Uterus (tissue), 4 donors: ENCODE results near the gene SPG11. TPM values are rescaled to one million over a fixed set of nuclear protein-coding genes. Genes with fewer than 3 reads are reported as not detected.

Source experiments
- DNase-seq, 2 donors: peaks; one replicate each; pipeline ENCODE4 v3.0.0-alpha.2; 2019 to 2020
- H3K27ac ChIP-seq, 2 donors: fragments of 200-600 bp; sonication (generic); 1 replicate in 1 of 2; 2 replicates in 1 of 2; pipeline ENCODE4 v1.5.1; 2016 to 2018
- H3K27me3 ChIP-seq, 2 donors: fragments of 200-600 bp; sonication (generic); one replicate each; pipeline ENCODE4 v1.5.1; 2018 to 2019; ENCODE audit warnings: control low read depth in 1 of 2
- H3K36me3 ChIP-seq, 2 donors: fragments of 200-600 bp; sonication (generic); one replicate each; pipeline ENCODE4 v1.5.1; 2019; ENCODE audit warnings: control low read depth in 1 of 2
- H3K4me1 ChIP-seq, 2 donors: fragments of 200-600 bp; sonication (generic); one replicate each; pipeline ENCODE4 v1.5.1; 2018 to 2019; ENCODE audit warnings: control low read depth in 1 of 2
- H3K4me3 ChIP-seq, 2 donors: fragments of 200-600 bp; sonication (generic); 1 replicate in 1 of 2; 2 replicates in 1 of 2; pipeline ENCODE4 v1.5.1; 2018 to 2019; ENCODE audit warnings: mild to moderate bottlenecking in 1 of 2
- H3K9me3 ChIP-seq, 2 donors: fragments of 200-600 bp; sonication (generic); one replicate each; pipeline ENCODE4 v1.5.1; 2019; ENCODE audit warnings: control low read depth in 1 of 2
- POLR2A ChIP-seq, 2 donors: fragments of 450-650 bp; IDR thresholded peaks; one replicate each; pipeline ENCODE4 v1.6.1; 2016; ENCODE audit warnings: antibody characterized with exemption in 2 of 2, mild to moderate bottlenecking in 1 of 2, moderate library complexity in 1 of 2
- intact Hi-C: fragments of 100-400 bp; cut with DNase I; formaldehyde crosslinking; loops from one replicate; pipeline ENCODE4 v1.15.1; 2023; ENCODE audit warnings: low total_unique reads
- total RNA-seq, 4 donors: library from RNA; depleted of rRNA in 3 of 4; stranded (reverse); fragments of >200 nt in 3 of 4; gene quantifications; one replicate each; pipeline versions ENCODE4 v1.1.0 to v1.2.4, GENCODE V29; 2014 to 2023
- TF ChIP-seq, protein P1 (sequence below), 4 experiments: fragments of 200-600 bp in 2 of 4; fragments of 450-650 bp in 2 of 4; sonication (generic) in 2 of 4; IDR thresholded peaks; one replicate each; pipeline ENCODE4 v1.5.1; 2016 to 2019; ENCODE audit warnings: antibody characterized with exemption in 4 of 4, mild to moderate bottlenecking in 2 of 4, moderate library complexity in 1 of 4
- donor health status: DM: yes; HTN: yes; CAD: no.

SPG11 gene
- total RNA-seq, 4 donors from 2014 or later: 34.1 to 88.0 (median 80.6) TPM

DNA sequence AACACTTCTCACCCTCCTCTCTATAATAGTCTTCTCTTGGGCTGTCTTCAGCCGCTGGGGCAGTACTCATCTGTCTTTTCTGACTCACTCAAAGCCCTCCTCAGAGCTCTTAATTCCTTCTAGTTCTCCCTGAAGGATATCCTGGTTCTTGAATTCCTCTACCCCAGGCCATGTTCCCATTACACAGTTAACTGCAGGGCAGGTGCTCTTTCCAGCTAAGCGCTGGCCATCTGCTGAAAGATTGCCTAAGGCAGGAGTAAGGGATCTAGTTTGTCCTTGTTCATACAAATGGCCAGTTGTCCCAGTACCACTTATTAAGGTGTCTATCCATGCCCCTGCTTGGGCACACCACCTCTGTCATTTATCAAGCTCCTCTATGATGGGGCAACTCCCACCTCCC, 10.2 kb upstream of the SPG11 start:
- H3K36me3 ChIP-seq: no peaks in the 10 kb centered on the region
- no peak for DNase-seq
- no peaks in the 10 kb centered on the region for H3K4me1 ChIP-seq
- H3K4me3 ChIP-seq: no peak overlapping the region
- intact Hi-C loops: no loop called here
- TF ChIP-seq, protein P1, sequence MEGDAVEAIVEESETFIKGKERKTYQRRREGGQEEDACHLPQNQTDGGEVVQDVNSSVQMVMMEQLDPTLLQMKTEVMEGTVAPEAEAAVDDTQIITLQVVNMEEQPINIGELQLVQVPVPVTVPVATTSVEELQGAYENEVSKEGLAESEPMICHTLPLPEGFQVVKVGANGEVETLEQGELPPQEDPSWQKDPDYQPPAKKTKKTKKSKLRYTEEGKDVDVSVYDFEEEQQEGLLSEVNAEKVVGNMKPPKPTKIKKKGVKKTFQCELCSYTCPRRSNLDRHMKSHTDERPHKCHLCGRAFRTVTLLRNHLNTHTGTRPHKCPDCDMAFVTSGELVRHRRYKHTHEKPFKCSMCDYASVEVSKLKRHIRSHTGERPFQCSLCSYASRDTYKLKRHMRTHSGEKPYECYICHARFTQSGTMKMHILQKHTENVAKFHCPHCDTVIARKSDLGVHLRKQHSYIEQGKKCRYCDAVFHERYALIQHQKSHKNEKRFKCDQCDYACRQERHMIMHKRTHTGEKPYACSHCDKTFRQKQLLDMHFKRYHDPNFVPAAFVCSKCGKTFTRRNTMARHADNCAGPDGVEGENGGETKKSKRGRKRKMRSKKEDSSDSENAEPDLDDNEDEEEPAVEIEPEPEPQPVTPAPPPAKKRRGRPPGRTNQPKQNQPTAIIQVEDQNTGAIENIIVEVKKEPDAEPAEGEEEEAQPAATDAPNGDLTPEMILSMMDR (IDR thresholded peaks at IDR 0.05): no peak
- no peak for TF ChIP-seq POLR2A (IDR thresholded peaks at IDR 0.05)
- no peak overlapping the region for H3K27ac ChIP-seq
- H3K27me3 ChIP-seq: no peaks in the 10 kb centered on the region
- H3K9me3 ChIP-seq: no peaks in the 10 kb centered on the region

DNA sequence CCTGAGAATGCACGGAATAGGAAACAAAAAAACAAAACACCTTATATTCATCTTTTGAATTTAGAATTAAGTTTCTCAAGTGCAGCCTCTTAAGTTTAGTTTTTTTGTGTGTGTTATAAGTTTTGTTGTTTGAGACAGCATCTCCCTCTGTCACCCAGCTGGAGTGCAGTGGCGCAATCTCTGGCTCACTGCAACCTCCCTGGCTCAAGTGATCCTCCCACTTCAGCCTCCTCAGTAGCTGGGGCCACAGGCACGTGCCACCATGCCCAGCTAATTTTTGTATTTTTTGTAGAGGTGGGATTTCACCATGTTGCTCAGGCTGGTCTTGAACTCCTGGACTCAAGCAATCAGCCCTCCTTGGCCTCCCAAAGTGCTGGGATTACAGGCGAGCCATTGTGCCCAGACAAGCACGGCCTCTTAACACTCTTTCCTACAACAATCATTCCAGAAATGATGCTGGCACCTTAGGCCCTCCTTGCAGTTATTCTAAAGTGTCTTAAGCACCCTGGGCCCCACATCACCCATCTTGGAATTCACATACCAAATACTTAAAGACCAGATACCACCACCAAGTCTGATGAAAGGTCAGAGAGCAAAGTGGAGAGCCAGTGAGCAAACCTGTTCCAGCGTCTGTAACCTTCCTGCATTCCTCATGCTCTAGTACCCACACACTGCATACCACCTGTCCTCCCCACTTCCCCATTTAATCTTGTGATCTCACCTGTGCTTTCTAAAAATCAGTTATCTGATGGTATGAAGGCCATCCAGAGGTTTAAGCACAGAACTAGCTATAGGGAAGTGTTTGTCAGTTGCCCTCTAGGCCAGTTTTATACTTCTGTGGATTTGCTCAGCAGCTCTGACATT, 6.9 kb upstream of the SPG11 start:
- no peaks in the 10 kb centered on the region for H3K9me3 ChIP-seq
- TF ChIP-seq, protein P1 (IDR thresholded peaks at IDR 0.05): no peak
- TF ChIP-seq POLR2A (IDR thresholded peaks at IDR 0.05): no peak
- intact Hi-C loops: no loop called here
- no peak for DNase-seq
- H3K27me3 ChIP-seq: no peaks in the 10 kb centered on the region
- no peaks in the 10 kb centered on the region for H3K36me3 ChIP-seq
- H3K27ac ChIP-seq: no peak overlapping the region
- H3K4me1 ChIP-seq: no peaks in the 10 kb centered on the region
- no peak overlapping the region for H3K4me3 ChIP-seq

DNA sequence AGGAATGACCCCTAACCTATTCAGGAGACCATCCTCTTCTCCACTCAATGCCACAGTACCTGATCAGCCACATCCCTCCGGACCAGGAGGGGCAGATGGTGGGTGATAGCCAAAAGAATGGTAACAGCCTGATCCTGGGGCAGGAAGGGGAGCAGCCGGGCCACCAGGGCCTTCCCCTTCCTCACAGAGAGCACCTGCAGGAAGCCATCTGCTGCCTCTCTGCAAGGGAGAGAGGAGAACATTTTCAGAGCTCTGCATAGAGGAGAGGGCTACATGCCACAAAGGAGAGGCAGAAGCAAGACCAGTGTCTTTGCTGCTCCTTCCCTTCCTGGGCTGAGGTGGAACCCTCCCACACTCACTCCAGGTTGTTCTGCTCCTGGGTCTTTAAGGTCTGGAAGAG, 5.5 kb upstream of the SPG11 start:
- H3K4me3 ChIP-seq: no peak overlapping the region
- H3K9me3 ChIP-seq: no peaks in the 10 kb centered on the region
- TF ChIP-seq, protein P1 (IDR thresholded peaks at IDR 0.05): no peak
- TF ChIP-seq POLR2A (IDR thresholded peaks at IDR 0.05): no peak
- no peaks in the 10 kb centered on the region for H3K36me3 ChIP-seq
- H3K4me1 ChIP-seq: no peaks in the 10 kb centered on the region
- no peak for DNase-seq
- intact Hi-C loops: no loop called here
- no peak overlapping the region for H3K27ac ChIP-seq
- no peaks in the 10 kb centered on the region for H3K27me3 ChIP-seq

DNA sequence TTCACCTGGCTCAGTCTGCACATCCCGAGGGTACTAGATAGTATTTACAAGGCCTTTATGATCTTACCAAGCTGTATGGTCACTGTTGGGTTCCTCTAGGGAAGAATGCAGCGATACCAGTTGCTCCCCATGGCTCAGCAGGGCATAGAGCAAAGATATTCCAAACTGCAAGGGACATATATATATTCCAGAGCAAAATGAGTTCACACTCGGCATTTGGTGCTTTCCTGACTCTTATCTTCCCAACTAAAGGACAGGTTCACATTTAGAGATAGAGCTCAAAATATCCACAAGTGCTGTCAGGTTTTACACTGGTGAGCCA, 3.5 kb upstream of the SPG11 start:
- TF ChIP-seq POLR2A (IDR thresholded peaks at IDR 0.05): no peak
- TF ChIP-seq, protein P1 (IDR thresholded peaks at IDR 0.05): no peak
- no peaks in the 10 kb centered on the region for H3K36me3 ChIP-seq
- intact Hi-C loops: no loop called here
- H3K4me3 ChIP-seq: no peak overlapping the region
- no peaks in the 10 kb centered on the region for H3K4me1 ChIP-seq
- no peaks in the 10 kb centered on the region for H3K27me3 ChIP-seq
- H3K27ac ChIP-seq: no peak overlapping the region
- DNase-seq: no peak
- H3K9me3 ChIP-seq: no peaks in the 10 kb centered on the region

DNA sequence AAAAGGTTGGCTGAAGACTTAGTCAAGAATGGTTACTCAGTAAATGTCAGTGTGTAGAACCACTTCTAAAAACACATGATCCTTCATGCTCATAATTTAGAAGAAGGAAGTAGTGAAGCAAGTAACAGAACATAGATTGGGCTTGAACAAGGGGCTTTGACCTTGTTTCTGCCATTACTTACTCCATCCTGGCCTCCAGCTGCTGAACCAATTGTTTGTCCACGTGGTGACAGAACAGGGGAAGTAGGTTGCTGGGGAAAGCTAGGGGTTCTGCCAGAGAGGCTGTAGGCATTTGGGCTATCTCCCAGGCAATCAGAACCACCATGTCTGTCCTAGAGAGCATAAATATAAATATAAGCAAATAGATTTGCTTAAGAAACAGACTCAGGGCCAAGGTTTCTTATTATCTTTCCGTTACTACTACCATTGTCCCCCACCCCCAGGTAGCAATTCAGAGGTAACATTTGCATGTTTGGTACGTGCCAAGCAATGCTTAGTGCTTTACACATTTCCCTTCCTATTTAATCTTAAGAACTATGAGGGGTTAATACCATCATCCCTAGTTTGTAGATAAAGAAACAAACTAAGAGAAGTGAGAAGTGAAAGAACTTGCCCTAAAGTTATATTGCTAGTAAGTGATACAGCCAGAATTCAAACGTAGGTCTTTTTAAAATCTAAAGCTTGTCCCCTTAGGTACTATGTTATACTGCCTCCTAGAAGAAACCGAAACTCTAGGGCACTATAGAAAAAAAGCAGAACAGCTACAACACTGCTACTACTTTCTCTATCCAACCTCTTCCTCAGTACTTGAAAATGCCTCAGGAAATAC, 3.0 kb upstream of the SPG11 start:
- H3K4me1 ChIP-seq: no peaks in the 10 kb centered on the region
- no peak overlapping the region for H3K27ac ChIP-seq
- no peaks in the 10 kb centered on the region for H3K36me3 ChIP-seq
- no peak overlapping the region for H3K4me3 ChIP-seq
- no peaks in the 10 kb centered on the region for H3K9me3 ChIP-seq
- intact Hi-C loops: no loop called here
- no peak for DNase-seq
- no peaks in the 10 kb centered on the region for H3K27me3 ChIP-seq
- no peak for TF ChIP-seq POLR2A (IDR thresholded peaks at IDR 0.05)
- TF ChIP-seq, protein P1 (IDR thresholded peaks at IDR 0.05): no peak
